K562 (cell line): ENCODE data around the gene PTTG2. TPM values are rescaled to one million over a fixed set of nuclear protein-coding genes. Genes with fewer than 3 reads are reported as not detected.

Experiments
- ATAC-seq: fragments of 200-7000 bp; cut with Tn5 transposase; 3 replicates; pipeline ENCODE4 v1.9.1; 2020; ENCODE audit warnings: moderate library complexity
- BruUV-seq: library from RNA; stranded (reverse); fragments of 400-500 nt; replicated peaks from 2 replicates; lab custom pipeline; 2021; lab: Mats Ljungman, UMichigan
- CTCF ChIA-PET: fragments of 300-600 bp; formaldehyde crosslinking; extraction: SDS; loops from one replicate; lab custom pipeline; 2021; ENCODE audit warnings: low intra/inter-chr PET ratio; lab: Yijun Ruan, JAX
- POLR2A ChIA-PET: fragments of 300-600, 350-650 bp; sonication (Branson Sonifier 250); formaldehyde crosslinking; extraction: SDS; loops from one replicate; lab custom pipeline; 2021; ENCODE audit warnings: antibody characterized with exemption, inconsistent platforms; lab: Yijun Ruan, JAX
- DNase-seq, 4 experiments: peaks; one replicate each; pipeline versions ENCODE4 v3.0.0 to v3.0.0-alpha.2; 2011 to 2018; ENCODE audit warnings: low spot score in 3 of 4, mixed read lengths in 3 of 4; ENCODE audit errors: extremely low read depth in 1 of 4
- FAIRE-seq: peaks from 2 replicates; lab custom pipeline; 2011; peaks lifted over from hg19 to GRCh38; lab: Jason Lieb, UNC
- H2AFZ ChIP-seq: 2 replicates; pipeline ENCODE4 v1.6.0; 2011; ENCODE audit warnings: low read depth, low read length, control low read depth, inconsistent platforms
- H3K27ac ChIP-seq: fragments of 200-600 bp; 3 replicates; pipeline ENCODE4 v1.8.0; 2011; ENCODE audit warnings: low read depth, mild to moderate bottlenecking, control low read depth, inconsistent platforms, low read length, moderate library complexity, mixed read lengths; ENCODE audit errors: extremely low read depth
- H3K27me3 ChIP-seq, 2 experiments: fragments of 300-600 bp in 1 of 2; 2 replicates in 1 of 2; 3 replicates in 1 of 2; pipeline versions ENCODE4 v1.6.0 to v1.8.0; 2011; ENCODE audit warnings: inconsistent platforms in 2 of 2, low read length in 2 of 2, mild to moderate bottlenecking in 1 of 2, mixed read lengths in 1 of 2, moderate library complexity in 1 of 2; ENCODE audit not compliant: control insufficient read depth in 2 of 2, insufficient read depth in 2 of 2
- H3K36me3 ChIP-seq: fragments of 300-600 bp; 3 replicates; pipeline ENCODE4 v1.8.0; 2011; ENCODE audit warnings: mild to moderate bottlenecking, low read length, inconsistent platforms; ENCODE audit not compliant: control insufficient read depth, insufficient read depth
- H3K4me1 ChIP-seq, 2 experiments: fragments of 200-600 bp in 1 of 2; replicated peaks in 1 of 2; 2 replicates in 1 of 2; 3 replicates in 1 of 2; pipeline versions ENCODE4 v1.5.1 to v1.8.0; 2011; ENCODE audit warnings: inconsistent platforms in 2 of 2, low read length in 2 of 2, mild to moderate bottlenecking in 1 of 2, mixed read lengths in 1 of 2, moderate library complexity in 1 of 2; ENCODE audit not compliant: control insufficient read depth in 2 of 2, insufficient read depth in 2 of 2
- H3K4me2 ChIP-seq: 2 replicates; pipeline ENCODE4 v1.6.1; 2011; ENCODE audit warnings: low read length, control low read depth, inconsistent platforms, mixed read lengths; ENCODE audit not compliant: insufficient read depth
- H3K4me3 ChIP-seq: fragments of 200-600 bp; sonication (generic), shearing (Covaris generic); 2 replicates; pipeline ENCODE4 v1.5.1; 2016; ENCODE audit warnings: control low read depth, inconsistent platforms
- H3K79me2 ChIP-seq: fragments of 200-600 bp; 3 replicates; pipeline ENCODE4 v1.8.0; 2011; ENCODE audit warnings: low read length, inconsistent platforms; ENCODE audit not compliant: control insufficient read depth, insufficient read depth
- H3K9ac ChIP-seq, 2 experiments: 2 replicates each; pipeline versions ENCODE4 v1.6.0 to v1.6.1; 2011; ENCODE audit warnings: low read depth in 2 of 2, low read length in 2 of 2, control low read depth in 1 of 2, inconsistent platforms in 1 of 2, mild to moderate bottlenecking in 1 of 2, mixed read lengths in 1 of 2; ENCODE audit not compliant: insufficient read depth in 1 of 2
- H3K9me1 ChIP-seq: one replicate; pipeline ENCODE4 v1.6.0; 2011; ENCODE audit warnings: inconsistent platforms, mild to moderate bottlenecking, low read length, moderate library complexity; ENCODE audit not compliant: control insufficient read depth, insufficient read depth
- H3K9me3 ChIP-seq: replicated peaks from 2 replicates; pipeline ENCODE4 v1.5.1; 2011; ENCODE audit warnings: low read depth, low read length, inconsistent platforms; ENCODE audit not compliant: control insufficient read depth, insufficient read depth
- H4K20me1 ChIP-seq: replicated peaks from 2 replicates; pipeline ENCODE4 v1.6.1; 2011; ENCODE audit warnings: low read length, inconsistent platforms, mixed read lengths; ENCODE audit not compliant: control insufficient read depth, insufficient read depth
- BRD4 ChIP-seq: fragments of 200-600 bp; sonication (generic); IDR thresholded peaks from 2 replicates; pipeline ENCODE4 v1.6.1; 2017; ENCODE audit warnings: inconsistent platforms
- ETV1 ChIP-seq: fragments of 450-650 bp; conservative IDR thresholded peaks from 2 replicates; pipeline ENCODE4 v1.6.1; 2016; ENCODE audit warnings: missing genetic modification characterization, control low read depth, low read depth, missing compliant biosample characterization
- HCFC1 ChIP-seq: IDR thresholded peaks from 2 replicates; pipeline ENCODE4 v1.6.1; 2012; ENCODE audit warnings: low read depth, low read length, improper control_type of control experiment
- HDAC6 ChIP-seq: IDR thresholded peaks from 2 replicates; pipeline ENCODE4 v1.6.1; 2012; ENCODE audit warnings: low read depth, mild to moderate bottlenecking, control low read depth, inconsistent platforms, low read length, moderate library complexity
- NBN ChIP-seq: fragments of 450-650 bp; IDR thresholded peaks from 2 replicates; pipeline ENCODE4 v1.6.1; 2016; ENCODE audit warnings: low read depth, mild to moderate bottlenecking
- PURB ChIP-seq: sonication (generic); formaldehyde crosslinking; IDR thresholded peaks from 2 replicates; pipeline ENCODE4 v1.9.0; 2021; ENCODE audit warnings: low read depth, mild to moderate bottlenecking, missing genetic modification reagents
- SRSF3 ChIP-seq: fragments of 200-400 bp; formaldehyde crosslinking; IDR thresholded peaks from 2 replicates; pipeline ENCODE4 v1.6.1; 2016; ENCODE audit warnings: mild to moderate bottlenecking, low read length, moderate library complexity; ENCODE audit not compliant: insufficient read depth
- XRCC3 ChIP-seq: fragments of 450-650 bp; IDR thresholded peaks from 2 replicates; pipeline ENCODE4 v1.6.1; 2017; ENCODE audit warnings: mild to moderate bottlenecking, moderate library complexity
- ZHX1 ChIP-seq: fragments of 150-350 bp; conservative IDR thresholded peaks from 2 replicates; pipeline ENCODE4 v1.6.1; 2014; ENCODE audit warnings: low read length
- ZNF639 ChIP-seq, 2 experiments: fragments of 200-800 bp in 1 of 2; sonication (Bioruptor generic) in 1 of 2; sonication (generic) in 1 of 2; formaldehyde crosslinking in 1 of 2; IDR thresholded peaks in 1 of 2; conservative IDR thresholded peaks in 1 of 2; 2 replicates each; pipeline versions ENCODE4 v1.5.0 to v1.6.1; 2016 to 2020; ENCODE audit warnings: missing compliant biosample characterization in 1 of 2, missing genetic modification characterization in 1 of 2, missing genetic modification reagents in 1 of 2
- WGBS: fragments of 100-300 bp; shearing (Covaris generic); methylation state at CpG from one replicate; pipeline ENCODE4 v1.1.6; 2016; ENCODE audit warnings: low coverage, mixed read lengths; ENCODE audit not compliant: insufficient coverage; ENCODE audit errors: missing lambda C conversion rate; 5-methylcytosine and 5-hydroxymethylcytosine counted together
- in situ Hi-C: fragments of 300-500 bp; cut with MboI; formaldehyde crosslinking; loops from 4 replicates; pipeline ENCODE4 v1.15.0; 2018; ENCODE audit warnings: inconsistent platforms, mixed read lengths
- intact Hi-C: fragments of 100-400 bp; cut with micrococcal nuclease; formaldehyde crosslinking; loops from 2 replicates; pipeline ENCODE4 v1.14.2; 2022
- polyA plus RNA-seq, 8 experiments: library from polyadenylated mRNA; depleted of rRNA in 4 of 8; stranded (reverse) in 5 of 8; unstranded in 3 of 8; fragments of >200 nt; fragmentation: Nextera tagmentation in 2 of 8; fragmentation: Illumina TruSeq in 1 of 8; extraction: Ambion mirVana in 2 of 8; extraction: Trizol in 1 of 8; gene quantifications; 2 replicates each; pipeline versions ENCODE4 v1.2.1 to v1.2.3, GENCODE V29; 2011 to 2014; ENCODE audit warnings: inconsistent platforms in 1 of 8, missing spikeins in 1 of 8
- total RNA-seq, 7 experiments: library from RNA; depleted of rRNA in 6 of 7; stranded (reverse); fragments of >200 nt in 6 of 7; fragmentation: Illumina TruSeq in 2 of 7; extraction: Trizol in 2 of 7; gene quantifications; 2 replicates each; pipeline versions ENCODE4 v1.2.1 to v1.2.3, GENCODE V29; 2011 to 2021; ENCODE audit warnings: low replicate concordance in 1 of 7
- TF ChIP-seq, protein P1 (sequence below): sonication (generic); formaldehyde crosslinking; IDR thresholded peaks from 2 replicates; pipeline ENCODE4 v1.9.0; 2022; ENCODE audit warnings: mild to moderate bottlenecking, missing genetic modification reagents
- TF ChIP-seq, protein P2 (sequence below): fragments of 200-400 bp; formaldehyde crosslinking; IDR thresholded peaks from 2 replicates; pipeline ENCODE4 v1.6.1; 2017; ENCODE audit warnings: mild to moderate bottlenecking, low read depth, low read length, moderate library complexity

Gene PTTG2
- total and polyA plus RNA-seq, 9 of the 15 experiments (the other 6 are each of a cell fraction or from before 2014, with no cell fraction given), result not detected

DNA sequence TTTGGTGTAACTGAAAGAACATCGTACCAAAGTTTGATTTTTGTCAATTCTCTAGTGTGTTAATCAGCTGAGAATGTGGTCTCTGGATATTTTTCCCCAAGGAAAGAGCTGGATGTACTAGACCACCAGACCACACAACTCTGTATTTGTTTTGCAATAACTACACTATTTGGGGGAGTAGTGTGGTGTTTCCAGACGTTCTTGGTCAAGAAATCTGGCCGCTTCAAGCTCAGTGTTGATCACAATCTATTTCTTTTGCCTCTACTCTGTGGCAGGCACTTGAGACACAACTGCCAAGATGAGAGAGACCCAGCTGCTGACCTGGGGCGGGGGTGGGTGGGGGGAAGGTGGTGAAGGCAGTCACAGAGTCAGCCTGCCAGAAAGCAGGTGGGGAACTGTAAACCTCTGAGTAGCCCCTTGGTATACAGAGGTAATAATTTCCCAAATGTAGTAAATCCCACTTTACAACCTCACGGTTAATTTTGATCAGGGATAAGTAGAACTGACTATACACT is 30.6 kb downstream of the PTTG2 start:
- no peaks in the 10 kb centered on the region for H3K79me2 ChIP-seq
- no peak overlapping the region for H3K27ac ChIP-seq
- no peak overlapping the region for H3K4me3 ChIP-seq
- CTCF ChIA-PET, result no interaction called here
- no peak overlapping the region for H2AFZ ChIP-seq
- FAIRE-seq (no peak), DNase-seq (no peak), ATAC-seq (no peak)
- H3K9ac ChIP-seq, result no peak overlapping the region
- no peaks in the 10 kb centered on the region for H3K9me3 ChIP-seq
- WGBS, result 3% methylated on average over 5 of the region's 5 CpGs
- POLR2A ChIA-PET, result interaction anchor here (0.6 kb wide), 1 partner anchor 14 kb away, joined by 3 read pairs; no protein-coding TSS in a partner anchor
- H4K20me1 ChIP-seq, result no peaks in the 10 kb centered on the region; the same call in 1 of the 2 replicates
- in situ Hi-C loops (no loop called here), intact Hi-C loops (no loop called here)
- peaks cover 3 to 5% of the 10 kb centered on the region in 2 experiments; a peak in 3 of 5 replicates for H3K4me1 ChIP-seq
- no peaks in the 10 kb centered on the region for H3K36me3 ChIP-seq
- no peaks in the 10 kb centered on the region for H3K9me1 ChIP-seq
- no TSS peak for BruUV-seq
- peaks cover 6 to 8% of the 10 kb centered on the region in 2 experiments; a peak in 3 of 5 replicates for H3K27me3 ChIP-seq
- H3K4me2 ChIP-seq, result no peak overlapping the region
- TF ChIP-seq, protein P1, sequence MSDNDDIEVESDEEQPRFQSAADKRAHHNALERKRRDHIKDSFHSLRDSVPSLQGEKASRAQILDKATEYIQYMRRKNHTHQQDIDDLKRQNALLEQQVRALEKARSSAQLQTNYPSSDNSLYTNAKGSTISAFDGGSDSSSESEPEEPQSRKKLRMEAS (CRISPR knock-in tag), result no peak
- TF ChIP-seq HDAC6, result no peak
- no peak for TF ChIP-seq ZNF639 (CRISPR knock-in tag; conservative IDR thresholded peaks at IDR 0.05 in 1 of 2, IDR thresholded peaks at IDR 0.05 in 1 of 2)
- TF ChIP-seq PURB (CRISPR knock-in tag), result no peak
- TF ChIP-seq HCFC1, result no peak
- no peak for TF ChIP-seq NBN
- no peak for TF ChIP-seq BRD4
- no peak for TF ChIP-seq XRCC3
- TF ChIP-seq, protein P2, sequence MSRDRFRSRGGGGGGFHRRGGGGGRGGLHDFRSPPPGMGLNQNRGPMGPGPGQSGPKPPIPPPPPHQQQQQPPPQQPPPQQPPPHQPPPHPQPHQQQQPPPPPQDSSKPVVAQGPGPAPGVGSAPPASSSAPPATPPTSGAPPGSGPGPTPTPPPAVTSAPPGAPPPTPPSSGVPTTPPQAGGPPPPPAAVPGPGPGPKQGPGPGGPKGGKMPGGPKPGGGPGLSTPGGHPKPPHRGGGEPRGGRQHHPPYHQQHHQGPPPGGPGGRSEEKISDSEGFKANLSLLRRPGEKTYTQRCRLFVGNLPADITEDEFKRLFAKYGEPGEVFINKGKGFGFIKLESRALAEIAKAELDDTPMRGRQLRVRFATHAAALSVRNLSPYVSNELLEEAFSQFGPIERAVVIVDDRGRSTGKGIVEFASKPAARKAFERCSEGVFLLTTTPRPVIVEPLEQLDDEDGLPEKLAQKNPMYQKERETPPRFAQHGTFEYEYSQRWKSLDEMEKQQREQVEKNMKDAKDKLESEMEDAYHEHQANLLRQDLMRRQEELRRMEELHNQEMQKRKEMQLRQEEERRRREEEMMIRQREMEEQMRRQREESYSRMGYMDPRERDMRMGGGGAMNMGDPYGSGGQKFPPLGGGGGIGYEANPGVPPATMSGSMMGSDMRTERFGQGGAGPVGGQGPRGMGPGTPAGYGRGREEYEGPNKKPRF, result no peak
- TF ChIP-seq ZHX1, result no peak
- no peak for TF ChIP-seq ETV1 (tag)
- TF ChIP-seq SRSF3, result no peak
